Amygdala (tissue), 56 donors: ENCODE measurements around the gene KIFAP3.
"Not testable (repeated sequence)": the region's sequence is repeated elsewhere in the genome, so short reads cannot be mapped to it uniquely, and the experiment has no call there.

Experiments used
- DNase-seq, 56 donors: peaks; one replicate each; lab custom pipeline; 2025; lab: John Stamatoyannopoulos, UW

Gene KIFAP3

DNA sequence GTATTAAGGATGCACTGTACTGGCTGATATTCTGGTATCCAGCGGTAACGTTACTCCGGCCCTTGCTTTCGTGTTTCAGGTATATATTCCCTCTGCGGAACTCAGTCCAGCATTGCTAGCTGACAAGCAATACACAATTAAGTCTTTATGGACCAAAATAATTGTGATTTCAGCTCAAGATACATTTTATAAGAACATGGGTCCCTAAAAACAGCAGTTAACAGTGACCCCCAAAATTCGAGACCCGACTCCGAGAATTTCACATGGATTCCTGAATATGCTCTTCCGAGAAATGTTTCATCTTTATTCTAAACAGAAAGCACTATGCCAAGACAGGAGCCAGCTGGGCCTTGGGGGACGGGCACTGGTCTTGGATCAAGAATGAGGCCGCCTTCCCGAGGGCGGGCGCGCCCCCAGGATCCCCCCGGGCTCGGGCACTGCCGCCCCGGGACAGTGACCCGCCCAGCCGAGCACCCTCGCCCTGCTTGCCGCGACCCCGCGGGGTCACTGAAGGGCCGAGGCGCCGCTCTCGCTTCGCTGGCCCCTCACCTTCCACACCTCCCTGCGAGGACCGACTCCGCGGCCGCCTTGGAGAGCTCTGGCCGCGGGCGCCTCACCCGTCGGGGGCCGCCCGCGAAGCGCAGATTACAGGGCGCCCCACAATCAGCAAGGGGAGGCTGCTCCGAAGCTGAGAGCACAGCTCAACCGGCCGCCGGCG is 181.4 kb downstream of the KIFAP3 start:
- DNase-seq = peak in 19 of 56 donors; percentile 10 to 72 (median 53)

DNA sequence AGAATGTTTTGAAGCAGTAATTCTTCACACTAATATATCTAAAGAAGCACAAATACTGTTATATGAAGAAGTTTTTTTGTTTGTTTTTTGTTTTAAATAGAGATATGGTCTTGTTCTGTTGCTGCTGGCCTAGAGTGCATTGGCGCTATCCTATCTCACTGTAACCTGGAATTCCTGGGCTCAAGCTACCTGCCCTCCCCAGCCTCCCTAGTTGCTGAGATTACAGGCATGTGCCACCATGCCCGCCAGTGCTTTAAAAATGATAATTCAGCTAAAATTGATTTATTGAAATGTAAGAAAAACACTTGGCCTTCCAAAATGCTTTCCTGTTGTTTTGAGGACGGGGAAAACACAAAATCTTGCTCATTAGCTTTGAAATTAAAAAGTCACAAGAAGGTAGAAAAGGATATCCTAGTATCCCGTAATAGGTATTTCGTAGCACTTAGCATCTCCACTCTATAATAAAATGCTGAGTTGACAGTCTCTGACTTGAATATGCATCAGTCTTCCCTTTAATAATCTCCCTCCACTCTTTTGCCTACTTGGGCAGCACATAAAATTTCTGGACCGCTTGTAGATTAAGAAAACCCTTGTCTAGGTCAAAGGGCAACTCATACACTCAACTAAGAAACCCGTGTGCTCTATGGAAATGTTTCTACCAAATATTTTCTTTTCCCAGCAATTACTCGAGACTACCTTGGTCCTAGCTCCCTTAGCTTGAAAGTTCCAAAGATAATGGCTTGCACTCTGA is 182.1 kb downstream of the KIFAP3 start:
- DNase-seq = no peak

- no peak for DNase-seq
Measured at GRCh38 chr1:169891539-169891885, 183.0 kb downstream of the KIFAP3 start.

- DNase-seq = no peak
Measured at GRCh38 chr1:169890761-169891538, 183.5 kb downstream of the KIFAP3 start.

DNA sequence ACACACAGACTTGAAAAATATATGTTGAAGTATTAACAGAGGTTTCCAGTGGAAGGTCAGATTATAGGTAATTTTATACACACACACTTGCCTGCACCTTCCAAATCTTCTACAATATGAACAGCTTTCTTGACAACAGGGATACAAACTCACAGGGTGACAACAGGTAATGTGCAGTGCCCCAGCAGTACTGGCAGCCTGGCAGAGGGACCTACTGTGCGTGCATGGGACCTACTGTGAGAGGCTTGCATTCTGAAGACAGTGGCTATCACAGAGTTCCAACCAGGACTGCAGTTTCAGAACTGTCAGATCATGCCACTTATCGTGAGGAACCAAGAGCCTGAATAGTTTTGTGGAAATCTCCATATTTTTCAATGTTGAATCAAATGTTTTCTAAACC is 184.6 kb downstream of the KIFAP3 start:
- DNase-seq = no peak

DNA sequence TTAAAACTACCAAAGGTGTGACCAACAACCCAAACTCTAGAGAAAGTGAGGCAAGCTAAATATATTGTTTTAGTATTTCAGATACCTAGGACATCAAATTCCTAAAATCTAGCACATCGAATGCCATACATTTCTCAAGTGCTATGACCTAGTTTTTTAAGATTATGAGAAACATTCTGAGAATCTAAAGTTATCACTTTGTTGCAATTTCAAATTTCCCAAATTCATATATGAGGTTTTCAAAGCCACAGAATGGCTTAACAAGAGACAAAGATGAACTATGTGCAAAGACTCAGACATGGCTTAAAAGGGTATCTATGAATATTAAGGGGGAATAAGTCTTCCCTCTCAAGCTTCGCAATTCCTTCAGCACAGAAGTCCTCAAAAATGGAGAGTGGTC is 187.6 kb downstream of the KIFAP3 start:
- no peak for DNase-seq

- no peak for DNase-seq
Measured at GRCh38 chr1:169886422-169886821, 188.1 kb downstream of the KIFAP3 start.

GRCh38 chr1:169885207-169885606 is 189.3 kb downstream of the KIFAP3 start:
- no peak for DNase-seq

DNA sequence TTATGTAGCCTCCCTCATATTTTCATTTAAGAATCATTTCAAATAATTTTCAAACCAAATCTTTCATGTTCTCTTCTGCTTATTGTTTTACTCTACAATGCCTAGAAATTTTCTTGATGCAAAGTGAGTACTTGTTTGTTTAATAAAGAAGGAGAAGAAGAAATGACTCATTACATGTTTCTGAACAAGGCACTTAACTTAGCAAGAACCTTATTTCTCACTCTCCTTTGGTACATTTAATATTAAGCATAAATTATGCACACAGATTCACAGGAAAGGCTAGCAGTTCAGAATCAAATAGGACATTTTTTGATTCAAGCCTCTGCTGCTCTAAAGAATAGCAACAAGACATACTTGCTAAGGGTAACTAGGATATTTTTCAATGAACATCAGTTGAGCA is 189.9 kb downstream of the KIFAP3 start:
- DNase-seq = no peak

GRCh38 chr1:169882039-169882511 is 192.4 kb downstream of the KIFAP3 start:
- no peak for DNase-seq

DNA sequence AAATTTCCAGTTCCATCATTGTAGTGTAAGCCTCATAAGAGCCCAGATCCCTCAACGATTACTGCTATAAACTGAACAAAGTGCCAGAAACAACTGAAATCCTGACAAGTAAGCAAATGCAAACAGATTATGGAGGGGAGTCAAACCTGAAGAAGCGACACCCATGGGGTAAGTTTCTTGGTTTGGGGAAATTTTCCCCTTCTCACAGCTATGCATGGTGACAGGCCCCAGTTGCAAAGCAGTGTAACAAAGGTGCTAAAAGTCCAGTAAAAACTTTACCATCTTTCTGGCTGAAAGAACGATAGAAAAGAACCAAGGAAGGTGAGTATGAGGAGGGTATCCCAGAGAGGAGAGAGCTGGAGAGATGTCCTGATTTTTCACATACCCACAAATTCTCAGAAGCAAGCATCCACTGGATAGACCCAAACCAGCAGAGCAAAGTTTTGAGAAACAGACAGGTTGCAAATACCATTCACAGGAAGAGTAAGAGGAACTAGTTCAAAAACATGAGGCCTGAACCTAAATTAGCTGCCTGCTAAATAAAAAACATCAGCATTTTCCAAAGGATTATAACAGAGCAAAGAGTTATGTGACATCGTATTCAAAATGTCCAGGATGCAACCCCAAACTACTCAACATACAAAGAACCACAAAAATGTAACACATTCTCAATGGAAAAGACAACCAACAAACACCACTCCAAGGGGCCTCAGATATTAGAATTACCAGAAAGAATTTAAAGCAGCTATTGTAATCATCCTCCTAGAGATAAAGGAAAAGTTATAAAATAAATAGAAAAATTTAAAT is 195.3 kb downstream of the KIFAP3 start:
- no peak for DNase-seq

GRCh38 chr1:169878498-169878897 is 196.0 kb downstream of the KIFAP3 start:
- DNase-seq = no peak

- DNase-seq = no peak
Measured at GRCh38 chr1:169877800-169878491, 196.5 kb downstream of the KIFAP3 start.

- no peak for DNase-seq
Measured at GRCh38 chr1:169874229-169874628, 200.3 kb downstream of the KIFAP3 start.

DNA sequence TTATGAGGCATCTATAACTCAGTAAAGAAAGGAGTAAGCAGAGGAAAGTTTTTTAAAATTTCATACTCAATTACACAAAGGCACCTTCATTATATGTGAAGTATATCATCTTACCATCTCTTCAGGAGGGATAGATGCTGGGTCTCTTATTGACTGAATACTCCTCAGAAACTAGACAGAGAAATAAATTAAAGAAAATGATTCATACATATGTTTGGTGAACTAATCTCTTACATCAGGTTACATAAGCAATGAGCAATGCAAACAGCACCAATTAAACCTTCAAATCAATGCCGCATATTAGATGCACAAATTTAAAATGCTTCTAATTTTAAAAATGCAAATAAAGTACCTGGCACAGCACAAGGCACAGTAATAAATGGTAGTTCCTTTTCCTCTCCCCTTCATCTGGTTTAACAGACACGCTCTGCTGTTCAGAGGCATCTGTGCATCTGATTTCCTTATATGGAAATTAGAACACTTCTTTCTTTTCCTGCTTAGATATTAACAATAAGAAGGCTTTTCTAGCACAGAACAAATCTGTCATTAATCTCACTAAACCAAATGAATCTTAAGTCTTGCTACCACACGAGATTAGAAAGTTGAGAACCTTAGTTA is 200.8 kb downstream of the KIFAP3 start:
- no peak for DNase-seq

- no peak for DNase-seq
Measured at GRCh38 chr1:169872906-169873305, 201.6 kb downstream of the KIFAP3 start.

DNA sequence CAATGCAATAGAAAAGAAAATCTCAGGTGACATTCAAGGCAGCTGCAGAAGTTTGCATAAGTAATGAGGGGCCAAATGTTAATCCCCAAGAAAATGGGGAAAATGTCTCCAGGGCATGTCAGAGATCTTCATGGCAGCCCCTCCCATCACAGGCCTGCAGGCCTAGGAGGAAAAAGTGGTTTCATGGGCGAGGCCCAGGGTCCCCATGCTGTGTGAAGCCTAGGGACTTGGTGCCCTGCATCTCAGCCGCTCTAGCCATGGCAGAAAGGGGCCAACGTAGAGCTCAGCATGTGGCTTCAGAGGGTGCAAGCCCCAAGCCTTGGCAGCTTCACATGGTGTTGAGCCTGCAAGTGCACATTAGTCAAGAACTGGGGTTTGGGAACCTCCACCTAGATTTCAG is 202.5 kb downstream of the KIFAP3 start:
- not testable (repeated sequence) for DNase-seq
